Measurements from ENCODE around the gene THEM5. TPM values are rescaled to one million over a fixed set of nuclear protein-coding genes. Genes with fewer than 3 reads are reported as not detected.

The THEM5 gene
- total and polyA plus RNA-seq, 10 of the 15 experiments (the other 5 are each of a cell fraction or from before 2014, with no cell fraction given), result 0.16 TPM; not detected in 9

DNA sequence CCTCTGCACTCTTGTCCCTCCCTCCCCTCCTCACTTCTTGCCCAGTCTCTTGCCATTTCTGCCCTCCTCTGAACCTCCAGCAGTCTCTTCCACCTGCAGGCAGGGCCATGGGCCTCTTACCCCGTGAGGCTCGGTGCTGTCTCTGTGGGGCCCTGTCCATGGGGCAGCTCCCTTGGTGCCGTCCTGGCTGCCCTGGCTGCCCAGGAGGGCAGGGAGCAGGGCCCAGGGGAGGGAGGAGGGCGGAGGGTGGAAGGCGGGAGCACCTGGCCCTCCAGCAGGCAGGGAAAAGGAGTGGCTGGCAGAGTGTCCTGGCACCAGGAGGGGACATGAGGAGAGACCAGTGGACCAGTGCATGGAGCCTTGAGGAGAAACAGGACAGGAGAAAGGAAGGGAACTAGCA lies 21.9 kb downstream of the THEM5 start, which contains the start of gene RORC:
RORC (minus strand) TSS at position 198 of the 400 bp plus-strand sequence; CDS start at position 160, 38 bp downstream.
- ChIA-PET CTCF (no interaction called here), RAD21 (ENCODE audit: unreplicated experiment) (no interaction called here), SMC1A (ENCODE audit: uncharacterized antibody, unreplicated experiment) (interaction anchor here (0.5 kb wide), 1 partner anchor 138 kb away, joined by 4 read pairs; no protein-coding TSS in a partner anchor), POLR2A (no interaction called here)
- Histone ChIP-seq H3K4me2 (ENCODE audit: control insufficient read depth, insufficient read depth) (no peak within 1 kb of the TSS), H3K27me3 (replicated peaks in 1 of 2; ENCODE audit: control insufficient read depth in 2 of 2, insufficient read depth in 2 of 2, low read length in 1 of 2) (no peaks in the 10 kb centered on the region), H3K36me3 (ENCODE audit: control insufficient read depth in 2 of 2, insufficient read depth in 2 of 2, low read length in 1 of 2) (no peaks in the 10 kb centered on the region), H4K20me1 (ENCODE audit: control insufficient read depth, insufficient read depth) (no peaks in the 10 kb centered on the region), H3K79me2 (ENCODE audit: control insufficient read depth, insufficient read depth, low read length) (no peaks in the 10 kb centered on the region), H3K9ac (ENCODE audit: control insufficient read depth, insufficient read depth, low read length) (no peak within 1 kb of the TSS), H2AFZ (ENCODE audit: control insufficient read depth, low read depth, low read length) (no peak within 1 kb of the TSS), H3K4me1 (ENCODE audit: control insufficient read depth, insufficient read depth, low read length) (peaks cover 5% of the 10 kb centered on the region), H3K27ac (ENCODE audit: control insufficient read depth, insufficient read depth) (no peak within 1 kb of the TSS), H3K9me3 (replicated peaks; ENCODE audit: control insufficient read depth, insufficient read depth, low read length) (no peaks in the 10 kb centered on the region), H3K4me3 (no peak within 1 kb of the TSS)
- WGBS (ENCODE audit: insufficient coverage, insufficient replicate concordance, low lambda C conversion rate, missing lambda C conversion rate), result 29% methylated on average over 5 of the region's 5 CpGs
- intact Hi-C loops (cut with micrococcal nuclease; ENCODE audit: unreplicated experiment), result loop anchor here (10.0 kb wide), 1 partner anchor 117 kb away; the partner anchor contains the start of gene CELF3
- FAIRE-seq (no peak), DNase-seq (ENCODE audit: low read depth, low spot score) (no peak), ATAC-seq (no peak)
- in situ Hi-C loops (cut with MboI), result loop anchor here (10.0 kb wide), 2 partner anchors 387 to 537 kb away; no protein-coding TSS in a partner anchor
- no peak for TF ChIP-seq RCOR1 (conservative IDR thresholded peaks at IDR 0.05; ENCODE audit: low read depth, low read length)
- TF ChIP-seq, protein P1, sequence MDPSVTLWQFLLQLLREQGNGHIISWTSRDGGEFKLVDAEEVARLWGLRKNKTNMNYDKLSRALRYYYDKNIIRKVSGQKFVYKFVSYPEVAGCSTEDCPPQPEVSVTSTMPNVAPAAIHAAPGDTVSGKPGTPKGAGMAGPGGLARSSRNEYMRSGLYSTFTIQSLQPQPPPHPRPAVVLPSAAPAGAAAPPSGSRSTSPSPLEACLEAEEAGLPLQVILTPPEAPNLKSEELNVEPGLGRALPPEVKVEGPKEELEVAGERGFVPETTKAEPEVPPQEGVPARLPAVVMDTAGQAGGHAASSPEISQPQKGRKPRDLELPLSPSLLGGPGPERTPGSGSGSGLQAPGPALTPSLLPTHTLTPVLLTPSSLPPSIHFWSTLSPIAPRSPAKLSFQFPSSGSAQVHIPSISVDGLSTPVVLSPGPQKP (IDR thresholded peaks at IDR 0.05; ENCODE audit: low read depth, low read length), result no peak
- no peak for TF ChIP-seq BACH1 (IDR thresholded peaks at IDR 0.05; ENCODE audit: borderline replicate concordance)
- no peak for TF ChIP-seq YY1 (IDR thresholded peaks at IDR 0.05; ENCODE audit: low read depth, low read length)
- TF ChIP-seq CHD1 (IDR thresholded peaks at IDR 0.05; ENCODE audit: low read depth, low read length), result no peak
- TF ChIP-seq TAF1 (IDR thresholded peaks at IDR 0.05; ENCODE audit: borderline replicate concordance, low read depth, low read length), result no peak
- no peak for TF ChIP-seq SMAD1 (IDR thresholded peaks at IDR 0.05; ENCODE audit: low read depth, partially characterized antibody)
- TF ChIP-seq HDGF (IDR thresholded peaks at IDR 0.05), result no peak
- no TSS peak for BruUV-seq (replicated peaks)

All from GM12878 (cell line).